ENCODE results near the gene RNU6-1.

Gene RNU6-1

DNA sequence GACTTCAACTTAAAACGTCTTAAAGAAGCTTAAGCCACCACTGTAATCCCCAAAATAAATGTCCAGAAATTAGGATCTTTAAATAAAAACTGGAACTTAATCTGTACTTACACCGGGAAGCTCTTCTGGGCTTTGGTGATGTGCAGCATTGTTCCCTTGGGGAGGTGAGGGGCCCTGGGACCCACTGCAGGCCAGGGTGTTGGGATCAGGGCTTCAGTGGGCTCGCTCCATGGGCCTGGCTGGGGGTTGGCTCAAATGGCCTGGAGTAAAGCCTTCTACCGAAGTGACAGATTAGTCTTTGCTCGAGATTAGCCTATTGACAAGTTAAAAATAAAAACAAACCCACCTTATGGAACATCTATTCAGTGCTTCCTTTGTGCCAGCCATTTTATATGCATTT lies 6.1 kb upstream of the RNU6-1 start:
- FAIRE-seq (no peak), DNase-seq (ENCODE audit: insufficient read length, low spot score) (no peak)
- TF ChIP-seq POLR2A (IDR thresholded peaks at IDR 0.05; ENCODE audit: low read depth, low read length), result no peak

DNA sequence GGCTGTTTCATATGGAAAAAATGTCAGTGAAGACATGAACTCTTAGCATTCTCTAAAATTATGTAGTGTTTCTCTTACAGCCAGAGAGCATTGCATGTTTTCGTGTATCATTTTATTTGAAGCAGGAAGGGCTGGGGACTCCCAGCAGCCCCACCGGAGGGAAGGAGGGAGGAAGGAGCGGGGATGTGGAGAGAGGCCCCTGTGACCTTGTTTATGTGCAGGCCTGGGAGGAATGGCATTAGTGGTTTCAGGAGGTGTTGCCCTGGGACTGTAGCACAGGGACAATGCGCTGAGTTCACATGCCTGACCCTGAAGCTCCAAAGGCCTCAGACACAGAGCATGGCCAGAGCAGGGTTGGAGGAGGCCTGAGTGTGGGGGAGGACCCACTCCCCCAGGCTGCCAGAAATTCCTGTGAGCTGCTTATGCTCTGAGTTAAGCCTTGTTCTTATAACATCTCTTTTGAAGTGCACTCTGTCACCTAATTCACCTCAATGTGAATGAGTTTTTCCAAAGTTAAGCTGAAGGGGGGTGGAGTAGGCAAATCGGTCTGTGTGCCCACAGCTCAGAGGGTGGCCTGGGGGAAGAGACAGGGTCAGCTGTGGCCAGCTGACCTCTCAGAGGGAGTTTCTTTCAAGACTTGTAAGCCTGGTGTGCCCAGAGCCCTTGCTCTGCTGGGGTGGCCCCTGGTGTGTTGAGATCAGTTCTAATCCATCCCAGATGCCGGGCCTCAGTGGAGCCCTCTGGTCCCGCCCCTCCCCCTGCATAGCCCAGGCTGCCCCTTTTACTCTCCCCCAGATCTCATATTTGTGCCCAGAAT lies 3.9 kb upstream of the RNU6-1 start:
- FAIRE-seq (no peak), DNase-seq (ENCODE audit: insufficient read length, low spot score) (no peak)
- TF ChIP-seq POLR2A (IDR thresholded peaks at IDR 0.05; ENCODE audit: low read depth, low read length), result no peak

DNA sequence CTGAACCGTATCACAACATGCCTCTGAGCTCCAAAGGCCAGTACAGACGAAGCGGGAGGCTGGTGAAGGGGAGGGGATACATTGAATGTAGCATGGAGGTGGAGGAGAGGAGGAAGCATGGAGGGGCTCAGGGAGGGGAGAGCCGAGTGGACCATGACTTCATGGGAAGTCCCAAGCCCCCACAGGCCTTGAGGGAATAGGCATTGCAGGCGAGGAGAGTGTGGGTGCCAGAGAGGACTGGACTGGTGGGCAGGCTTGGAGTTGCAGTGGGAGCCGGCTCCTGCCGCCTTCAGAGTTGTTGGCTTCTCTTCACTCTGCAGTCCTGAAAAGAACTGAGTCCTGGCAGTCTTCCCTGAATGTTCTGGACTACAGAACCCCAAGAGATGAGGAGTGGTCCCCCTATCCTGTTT lies 3.3 kb upstream of the RNU6-1 start:
- FAIRE-seq, result no peak
- DNase-seq (ENCODE audit: insufficient read length, low spot score), result no peak
- no peak for TF ChIP-seq POLR2A (IDR thresholded peaks at IDR 0.05; ENCODE audit: low read depth, low read length)

DNA sequence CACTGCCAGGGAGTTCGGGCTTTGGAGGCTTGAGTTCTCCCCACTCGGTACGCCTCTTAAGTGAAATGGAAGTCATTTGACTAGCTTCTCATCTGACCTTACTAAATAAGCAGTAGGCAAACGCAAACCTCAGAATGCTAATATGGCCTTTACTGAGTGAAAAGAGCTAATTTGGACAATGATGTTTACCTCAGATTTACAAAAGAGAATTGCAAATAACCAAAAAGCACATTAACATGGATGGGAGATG lies 1.6 kb upstream of the RNU6-1 start:
- TF ChIP-seq POLR2A (IDR thresholded peaks at IDR 0.05; ENCODE audit: low read depth, low read length), result no peak
- DNase-seq (ENCODE audit: insufficient read length, low spot score), result no peak
- FAIRE-seq, result no peak

DNA sequence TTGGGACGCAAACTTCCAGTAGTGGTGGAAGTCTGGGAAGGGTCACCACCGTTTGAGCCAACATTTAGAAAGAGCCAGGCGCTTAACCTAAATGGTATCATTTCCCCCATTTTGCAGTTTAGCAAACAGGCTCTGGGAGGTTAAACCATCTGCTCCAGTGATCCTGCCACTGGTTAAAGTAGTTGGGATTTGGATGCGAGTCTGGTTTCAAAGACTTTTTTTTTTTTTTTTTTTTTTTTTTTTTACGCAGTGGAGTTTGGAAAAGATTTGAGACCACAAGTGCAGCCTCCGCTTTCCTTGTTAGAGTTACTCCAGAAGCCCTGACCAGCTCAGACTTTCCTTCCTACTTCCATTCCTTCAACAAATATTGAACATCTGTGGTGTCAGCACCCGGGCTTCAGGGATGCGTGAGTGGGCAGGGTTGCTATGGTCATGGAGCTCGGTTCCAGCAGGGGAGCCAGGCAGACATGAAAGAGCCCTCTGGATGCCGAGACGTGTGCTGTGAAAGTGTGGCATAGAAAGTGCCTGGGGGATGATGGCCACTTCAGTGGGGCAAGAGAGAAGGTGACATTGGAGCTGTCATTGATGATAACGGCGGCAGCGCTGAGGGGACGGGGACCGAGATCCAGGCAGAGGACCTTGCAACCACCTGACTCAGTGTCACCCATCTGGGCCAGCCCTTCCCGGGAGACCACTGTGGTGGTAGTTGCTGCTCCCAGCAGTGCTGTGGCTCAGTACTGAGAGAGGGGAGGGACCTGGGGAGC lies 1.1 kb upstream of the RNU6-1 start:
- no peak for DNase-seq (ENCODE audit: insufficient read length, low spot score)
- FAIRE-seq, result no peak
- TF ChIP-seq POLR2A (IDR thresholded peaks at IDR 0.05; ENCODE audit: low read depth, low read length), result no peak

DNA sequence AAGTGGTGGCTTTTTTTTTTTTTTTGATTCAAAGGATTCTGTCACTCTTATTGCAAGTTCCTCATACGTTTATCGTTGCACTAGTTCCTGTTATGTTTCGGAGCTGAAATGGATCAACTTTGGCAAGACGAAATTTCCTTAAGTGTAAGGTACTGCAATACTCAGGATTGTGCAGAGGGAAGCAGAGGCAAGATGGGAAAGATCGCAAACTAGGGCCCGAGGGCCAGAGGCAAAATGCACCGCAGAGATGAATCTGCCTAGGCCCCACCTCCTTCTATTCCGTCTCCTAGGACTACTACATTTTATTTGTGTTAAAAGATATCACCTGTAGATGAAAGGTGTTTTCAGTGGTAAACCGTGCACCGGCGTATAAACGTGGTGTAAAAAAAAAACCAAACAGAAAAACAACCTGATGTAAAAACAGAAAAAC lies 331 bp downstream of the RNU6-1 start:
- no peak for TF ChIP-seq POLR2A (IDR thresholded peaks at IDR 0.05; ENCODE audit: low read depth, low read length)
- DNase-seq (ENCODE audit: insufficient read length, low spot score) (no peak), FAIRE-seq (no peak)

DNA sequence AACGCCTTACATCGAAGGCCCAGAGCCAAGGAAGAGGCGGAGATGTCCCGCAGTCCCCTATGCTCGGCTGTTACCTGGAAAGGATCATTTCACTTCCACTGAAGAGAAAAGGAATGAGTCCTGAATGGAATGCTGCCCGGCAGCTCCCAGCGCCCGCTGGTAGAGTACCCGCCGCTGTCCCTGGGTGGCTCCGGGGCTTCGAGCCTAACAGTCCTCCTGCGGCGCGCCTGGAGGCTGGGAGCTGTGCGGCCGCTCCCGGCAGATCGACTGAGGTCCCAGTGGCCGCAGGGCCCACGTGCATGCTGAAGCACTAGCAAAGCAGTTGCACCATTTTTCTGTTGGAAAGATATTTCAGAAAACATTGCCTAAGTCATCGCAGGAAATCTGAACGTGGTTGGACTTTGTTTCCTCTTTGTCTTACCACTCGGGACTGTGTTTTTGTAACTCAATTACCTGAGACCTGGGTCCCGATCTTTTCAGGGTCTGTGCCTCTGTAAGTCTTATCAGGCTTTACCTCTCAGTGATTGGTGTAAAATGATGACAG lies 984 bp downstream of the RNU6-1 start:
- TF ChIP-seq POLR2A (IDR thresholded peaks at IDR 0.05; ENCODE audit: low read depth, low read length), result no peak
- FAIRE-seq (no peak), DNase-seq (ENCODE audit: insufficient read length, low spot score) (peak; percentile 55)

DNA sequence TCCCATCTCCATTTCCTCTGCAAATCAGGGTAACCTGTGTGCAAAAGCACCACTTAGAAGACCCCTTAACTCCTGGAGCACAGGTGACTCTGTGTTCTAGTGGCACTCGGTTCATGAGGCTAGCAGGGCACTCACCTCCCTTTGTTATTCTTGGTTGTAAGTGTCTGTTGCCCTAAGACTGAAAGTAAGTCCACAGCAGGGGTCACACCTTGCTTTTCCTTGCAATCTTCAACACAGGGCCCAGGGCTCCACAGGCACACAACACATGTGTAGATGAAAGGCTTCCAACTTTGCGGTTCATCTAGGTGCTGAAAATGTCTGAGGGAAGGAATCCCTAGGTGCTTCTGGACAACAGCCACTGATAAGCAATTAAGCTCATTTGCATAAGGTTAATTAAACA lies 2.9 kb downstream of the RNU6-1 start:
- FAIRE-seq, result no peak
- TF ChIP-seq POLR2A (IDR thresholded peaks at IDR 0.05; ENCODE audit: low read depth, low read length), result no peak

DNA sequence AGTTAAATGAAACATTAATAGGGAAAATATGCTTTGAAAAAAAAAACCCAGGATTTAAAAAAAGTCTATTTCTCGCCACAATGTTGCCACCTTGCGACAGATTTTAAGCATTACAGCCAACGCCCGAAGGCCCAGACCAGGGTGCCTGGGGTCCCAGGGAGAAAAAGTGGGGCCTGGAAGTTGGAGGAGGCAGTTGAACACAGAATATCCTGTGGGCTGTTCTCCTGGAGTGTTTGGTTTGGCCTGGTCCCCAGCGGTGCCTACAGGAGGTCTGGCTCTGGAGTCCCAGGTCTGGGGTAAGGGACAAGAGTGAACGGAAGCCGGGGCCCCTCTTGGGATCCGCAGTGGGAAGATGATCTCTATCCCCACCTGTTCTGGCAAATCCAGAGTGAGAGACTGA lies 3.4 kb downstream of the RNU6-1 start:
- DNase-seq (ENCODE audit: insufficient read length, low spot score) (peak; percentile 58), FAIRE-seq (no peak)
- TF ChIP-seq POLR2A (IDR thresholded peaks at IDR 0.05; ENCODE audit: low read depth, low read length), result no peak

More for the DNA sequence above, 2.9 kb downstream of the RNU6-1 start:
- DNase-seq (ENCODE audit: insufficient read length, low spot score), result no peak

DNA sequence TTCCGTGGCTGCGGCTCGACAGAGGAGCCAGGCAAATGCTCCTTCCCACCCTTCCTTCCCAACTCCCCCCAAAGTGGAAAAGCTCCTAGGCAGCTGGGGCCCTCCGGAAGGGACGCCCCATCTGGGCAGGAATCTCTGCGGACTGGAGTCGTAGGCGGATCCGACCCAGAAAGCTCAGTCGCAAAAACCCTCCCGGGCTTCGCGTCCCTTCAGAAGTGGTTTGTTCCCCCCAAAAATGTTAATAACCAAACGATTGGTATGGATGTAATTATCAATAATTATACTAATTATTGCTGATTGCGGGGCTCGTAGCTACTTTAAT lies 3.8 kb downstream of the RNU6-1 start:
- DNase-seq (ENCODE audit: insufficient read length, low spot score) (no peak), FAIRE-seq (no peak)
- no peak for TF ChIP-seq POLR2A (IDR thresholded peaks at IDR 0.05; ENCODE audit: low read depth, low read length)

DNA sequence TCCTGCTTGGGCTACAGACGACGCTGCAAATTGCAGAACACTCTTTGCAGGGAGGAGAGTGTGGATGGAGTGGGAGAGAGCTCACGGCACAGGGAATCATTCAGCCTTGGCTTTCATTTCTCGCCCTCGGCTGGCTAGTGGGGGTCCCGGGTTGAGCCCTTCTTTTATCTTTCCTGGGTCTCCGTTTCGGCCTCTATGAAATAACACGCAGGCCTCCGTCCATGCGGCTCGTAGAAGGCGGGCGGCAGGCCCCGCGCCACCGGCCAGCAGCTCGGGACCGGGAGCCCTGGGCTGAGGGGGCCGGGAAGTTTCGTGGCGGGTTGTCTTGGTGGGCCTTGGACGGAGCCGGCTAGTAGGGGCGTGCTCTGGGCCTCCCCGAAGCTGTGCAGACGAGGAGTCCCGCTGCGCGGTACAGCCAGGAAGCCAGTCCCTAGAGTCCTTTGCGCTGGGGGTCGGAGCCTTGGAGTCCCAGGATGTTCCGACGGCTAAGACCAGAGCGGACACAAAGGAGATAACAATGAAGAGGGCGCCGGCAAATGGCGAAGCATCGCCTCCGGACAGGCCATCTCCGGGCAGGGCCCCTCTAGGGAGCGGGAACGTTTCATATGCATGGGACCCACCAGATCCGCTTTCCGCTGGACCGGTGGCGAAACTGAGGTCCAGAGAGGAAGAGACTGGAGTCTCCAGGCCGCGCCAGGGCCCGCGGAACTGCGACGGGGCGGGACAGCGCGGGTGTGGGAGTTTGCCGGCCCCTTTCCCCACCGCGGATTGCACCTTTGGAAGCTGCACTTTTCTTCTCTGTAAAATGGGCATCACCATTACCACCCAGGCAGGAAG lies 4.3 kb downstream of the RNU6-1 start:
- no peak for TF ChIP-seq POLR2A (IDR thresholded peaks at IDR 0.05; ENCODE audit: low read depth, low read length)
- FAIRE-seq, result no peak
- no peak for DNase-seq (ENCODE audit: insufficient read length, low spot score)

DNA sequence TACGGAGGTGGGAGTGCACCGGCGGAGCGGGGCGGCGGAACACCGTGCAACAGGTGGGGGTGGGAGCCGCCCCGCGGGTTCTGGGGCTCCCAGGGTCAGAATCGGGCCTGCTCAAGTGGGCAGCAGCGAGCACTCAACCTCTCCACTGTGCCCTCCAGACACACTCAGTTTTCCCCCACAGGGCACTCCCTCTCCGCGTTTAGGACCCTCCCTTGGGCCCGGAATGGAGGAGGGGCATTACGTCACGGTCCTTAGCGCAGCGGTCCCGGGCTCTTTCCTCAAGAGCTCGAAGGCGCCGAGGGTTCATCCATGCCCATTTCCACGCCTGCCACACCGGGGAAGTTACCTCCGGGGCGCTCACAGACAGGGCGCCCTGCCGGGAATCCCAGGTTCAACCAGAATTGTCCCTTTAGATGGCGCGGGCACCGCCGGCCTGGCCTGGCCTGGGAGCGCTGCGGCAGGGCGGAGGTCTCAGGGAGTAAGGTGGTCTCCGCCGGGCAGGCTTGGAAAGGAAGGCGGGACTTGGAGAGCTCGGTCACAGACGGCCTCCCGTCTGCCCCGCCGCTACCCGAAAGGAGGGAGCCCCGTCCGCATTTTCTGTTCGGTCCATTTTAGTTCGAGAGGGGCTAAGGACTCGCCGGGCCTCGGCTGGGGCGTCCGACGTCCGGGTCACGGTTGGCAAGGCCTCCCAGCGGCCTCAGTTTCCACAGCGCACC lies 5.1 kb downstream of the RNU6-1 start:
- no peak for TF ChIP-seq POLR2A (IDR thresholded peaks at IDR 0.05; ENCODE audit: low read depth, low read length)
- FAIRE-seq, result no peak

DNA sequence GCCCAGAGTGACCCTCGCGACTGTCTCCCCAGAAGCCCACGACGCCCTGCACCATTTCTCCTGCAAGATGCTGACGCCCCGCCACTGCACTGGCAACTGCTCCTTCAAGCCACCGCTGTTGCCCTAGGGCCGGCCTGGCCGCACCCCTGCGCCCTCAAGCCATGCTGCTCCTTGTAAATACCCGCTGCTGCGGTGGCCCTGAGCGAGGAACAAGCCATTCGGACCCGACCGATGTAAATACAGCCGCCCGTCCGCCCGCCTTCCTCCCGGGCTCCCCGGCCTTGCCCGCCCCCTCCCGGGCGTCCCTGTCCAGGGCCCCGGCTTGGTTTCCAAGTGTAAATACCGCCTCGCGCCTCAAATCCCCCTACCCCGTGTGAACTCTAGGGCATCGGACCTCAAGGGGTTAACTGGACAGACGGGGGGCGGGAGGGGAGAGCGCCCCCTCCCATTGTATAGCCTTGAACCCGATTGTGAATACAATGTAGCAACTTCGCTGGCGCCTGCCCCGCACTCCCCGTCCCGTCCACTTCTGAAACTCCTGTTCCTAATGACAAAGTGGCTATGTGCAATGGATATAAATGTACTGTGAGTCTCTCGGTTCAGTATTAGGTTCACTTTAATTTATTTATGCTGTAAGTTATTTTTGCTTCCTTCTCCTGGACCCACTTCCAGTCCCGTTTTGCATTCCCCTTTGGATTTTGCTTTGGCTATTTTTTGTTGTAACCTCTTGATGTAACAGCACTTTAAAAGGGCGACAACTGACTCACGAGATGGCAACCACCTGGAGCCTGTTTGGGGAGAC lies 5.9 kb downstream of the RNU6-1 start:
- FAIRE-seq (no peak), DNase-seq (ENCODE audit: insufficient read length, low spot score) (no peak)
- no peak for TF ChIP-seq POLR2A (IDR thresholded peaks at IDR 0.05; ENCODE audit: low read depth, low read length)

More for the DNA sequence above, 5.1 kb downstream of the RNU6-1 start:
- no peak for DNase-seq (ENCODE audit: insufficient read length, low spot score)

All from H54 (cell line).